HuH-7.5 (cell line): ENCODE measurements around the gene MYO15B.
"Not testable (repeated sequence)": the region's sequence is repeated elsewhere in the genome, so short reads cannot be mapped to it uniquely, and the experiment has no call there.

Source experiments
- DNase-seq: peaks from one replicate; pipeline ENCODE4 v3.0.0; 2011; ENCODE audit warnings: low spot score

Gene MYO15B

DNA sequence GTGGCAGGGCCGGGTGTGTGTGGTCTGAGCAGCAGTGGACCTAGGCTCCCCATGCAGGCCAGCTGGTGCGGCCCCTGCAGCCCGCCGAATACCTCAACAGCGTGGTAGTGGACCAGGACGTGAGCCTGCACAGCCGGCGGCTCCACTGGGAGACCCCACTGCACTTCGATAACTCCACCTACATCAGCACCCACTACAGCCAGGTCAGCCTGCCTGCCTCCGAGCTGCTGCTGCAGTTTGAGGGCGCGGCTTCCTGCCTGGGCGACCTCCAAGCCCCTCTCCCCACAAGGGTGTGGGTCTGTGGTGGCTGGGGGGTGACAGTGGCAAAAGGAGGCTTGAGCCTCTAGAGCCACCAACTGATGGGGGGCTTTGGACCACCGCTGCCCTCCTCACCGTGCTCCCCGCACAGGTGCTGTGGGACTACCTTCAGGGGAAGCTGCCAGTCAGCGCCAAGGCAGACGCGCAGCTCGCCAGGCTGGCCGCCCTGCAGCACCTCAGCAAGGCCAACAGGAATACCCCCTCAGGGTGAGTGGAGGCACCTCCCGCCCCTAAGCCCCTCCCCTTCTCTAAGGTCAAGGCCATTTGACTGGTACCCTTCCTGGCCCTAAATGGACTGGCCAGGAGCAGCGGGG, 37.2 kb downstream of the MYO15B start:
- no peak for DNase-seq

GRCh38 chr17:75625813-75626486, 38.4 kb downstream of the MYO15B start:
- DNase-seq: peak; percentile 92

DNA sequence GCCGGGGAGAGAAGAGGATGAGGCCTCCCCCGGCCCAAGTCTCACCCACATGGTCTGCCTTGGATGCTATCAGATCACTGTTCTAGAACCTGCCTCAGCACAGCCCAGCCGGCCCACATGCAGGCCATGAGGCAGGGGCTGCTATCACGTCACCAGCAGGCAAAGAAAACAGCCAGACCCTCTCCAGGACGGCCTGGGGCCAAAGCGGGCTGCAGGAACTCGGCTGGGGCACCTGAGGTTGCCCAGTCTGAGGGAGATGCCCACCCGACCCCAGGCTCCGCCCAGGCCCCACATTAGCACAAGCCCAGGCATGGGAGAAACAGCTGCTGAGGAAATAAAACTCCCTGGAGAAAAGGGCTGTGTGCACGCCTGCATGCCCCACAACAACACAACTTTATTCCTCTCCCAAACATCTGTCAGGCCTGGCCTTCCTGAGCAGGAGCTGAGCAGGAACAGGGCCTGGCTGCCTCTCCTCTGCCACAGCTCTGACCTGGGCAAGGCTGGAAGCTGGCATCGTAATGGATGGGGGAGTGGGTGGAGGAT, 39.0 kb downstream of the MYO15B start:
- DNase-seq: no peak

GRCh38 chr17:75627094-75627493, 39.5 kb downstream of the MYO15B start:
- no peak for DNase-seq

DNA sequence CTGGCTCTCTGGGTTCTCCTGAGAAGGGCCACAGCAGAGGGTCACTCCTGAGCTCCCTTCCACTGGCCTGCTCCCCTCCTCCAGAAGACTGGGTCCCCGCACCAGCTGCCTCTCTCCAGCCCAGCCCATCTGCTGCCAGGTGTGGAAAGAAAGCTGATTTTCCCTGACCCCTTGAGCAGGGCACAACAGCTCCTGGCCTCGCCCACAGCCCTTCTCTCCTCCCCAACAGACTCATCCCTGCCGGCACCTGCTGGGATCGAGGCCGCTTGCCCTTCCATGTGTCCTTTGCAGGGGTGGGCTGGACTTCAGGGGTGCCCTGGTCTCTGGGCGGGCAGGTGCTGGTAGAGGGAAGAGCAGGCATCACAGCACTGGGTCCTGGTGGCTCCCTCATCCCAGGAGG, 40.8 kb downstream of the MYO15B start:
- no peak for DNase-seq

DNA sequence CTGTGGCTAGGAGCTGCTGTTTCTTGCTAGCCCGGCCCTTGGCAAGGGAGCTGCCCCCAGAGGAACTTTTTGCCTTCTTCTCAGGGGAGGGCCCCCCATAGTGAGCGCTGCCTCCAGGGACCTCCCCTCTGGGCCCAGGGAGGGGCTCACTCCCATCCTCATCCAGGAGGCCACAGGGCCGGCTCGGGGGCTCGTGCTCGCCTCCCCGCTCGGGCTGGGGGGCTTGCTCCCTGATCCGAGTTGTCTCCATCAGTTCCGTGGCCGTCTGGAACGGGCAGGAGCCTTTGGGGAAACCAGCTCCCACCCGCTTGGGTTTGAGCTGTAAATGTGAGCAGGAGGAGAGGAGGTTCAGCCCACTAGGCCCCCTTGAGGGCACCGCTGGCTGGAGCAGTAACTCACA, 41.6 kb downstream of the MYO15B start:
- no peak for DNase-seq

- DNase-seq: no peak
These were observed 42.7 kb downstream of the MYO15B start for GRCh38 chr17:75630071-75630917.

DNA sequence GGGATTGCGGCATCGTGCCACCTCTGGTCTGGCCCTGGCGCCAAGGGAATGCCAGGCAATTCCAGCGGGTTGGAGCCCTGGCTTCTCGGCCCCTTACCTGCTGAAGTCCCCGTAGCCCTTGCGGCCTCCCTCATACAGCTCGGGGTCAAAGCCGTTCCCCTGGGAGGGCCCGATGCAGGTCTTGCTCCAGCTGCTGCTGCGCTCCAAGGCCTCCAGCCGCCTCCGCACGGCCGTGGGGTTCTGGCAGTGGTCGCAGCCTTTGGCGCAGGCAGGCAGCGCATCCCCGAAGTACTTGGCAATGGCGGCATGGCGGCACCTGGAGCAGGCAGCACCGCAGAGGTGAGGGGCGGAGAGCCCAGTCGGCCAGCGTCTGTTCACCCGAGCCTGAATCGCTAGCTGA, 43.8 kb downstream of the MYO15B start:
- no peak for DNase-seq

DNA sequence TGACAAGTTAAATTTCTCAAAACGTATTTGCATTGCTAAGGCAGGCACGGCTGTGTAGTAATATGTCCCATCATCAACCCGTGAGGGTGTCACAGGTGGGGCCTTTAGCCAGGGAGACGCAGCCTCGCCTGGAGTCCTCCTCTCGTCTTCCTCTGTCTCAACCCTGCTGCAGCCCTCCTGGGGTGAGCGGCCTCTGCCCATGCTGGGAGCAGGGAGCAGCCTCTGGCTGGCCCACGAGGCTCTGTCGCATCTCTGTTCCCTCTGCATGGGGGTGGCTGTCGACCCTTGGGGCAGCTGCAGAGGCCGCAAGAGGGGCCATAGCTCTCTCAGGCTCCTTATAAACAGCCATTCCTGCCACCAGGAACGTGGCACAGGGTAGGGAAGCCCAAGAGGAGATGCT, 44.8 kb downstream of the MYO15B start:
- DNase-seq: no peak

DNA sequence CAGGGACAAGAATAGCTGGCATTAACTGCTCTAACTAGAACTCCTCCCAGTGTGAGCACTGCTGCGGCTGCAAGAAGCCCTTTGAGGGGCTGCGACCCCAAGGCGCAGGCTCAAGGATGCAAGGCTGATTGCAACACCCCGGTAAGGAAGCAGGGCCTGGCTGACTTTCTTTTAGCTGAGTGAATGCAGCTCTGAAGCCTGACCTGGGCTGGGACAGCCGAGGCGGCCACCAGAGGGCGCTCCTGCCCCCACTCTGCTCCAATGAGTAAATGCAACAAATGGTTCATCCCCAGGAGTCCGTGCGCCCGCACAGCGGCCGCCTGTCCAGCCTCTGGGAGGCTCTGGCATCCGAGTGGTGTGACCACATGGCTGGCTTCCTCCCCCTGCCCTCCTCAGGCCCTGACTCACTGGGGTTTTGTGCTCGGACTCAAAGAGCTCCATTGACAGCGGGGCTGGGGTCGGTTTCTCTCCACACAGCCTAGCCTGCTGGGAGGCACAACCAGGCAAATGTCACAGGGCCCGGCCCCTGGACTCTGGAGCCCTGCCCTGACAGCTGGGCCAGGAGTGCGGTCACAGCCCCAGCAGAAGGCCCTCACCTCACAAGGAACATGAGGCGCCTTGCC, 45.4 kb downstream of the MYO15B start, which contains the start of gene SMIM5:
Gene SMIM5, plus strand, starts transcription at position 572 of the 623 bp plus-strand sequence. CDS start 6,768 bp downstream, outside the sequence.
- peak; percentile 98 for DNase-seq

DNA sequence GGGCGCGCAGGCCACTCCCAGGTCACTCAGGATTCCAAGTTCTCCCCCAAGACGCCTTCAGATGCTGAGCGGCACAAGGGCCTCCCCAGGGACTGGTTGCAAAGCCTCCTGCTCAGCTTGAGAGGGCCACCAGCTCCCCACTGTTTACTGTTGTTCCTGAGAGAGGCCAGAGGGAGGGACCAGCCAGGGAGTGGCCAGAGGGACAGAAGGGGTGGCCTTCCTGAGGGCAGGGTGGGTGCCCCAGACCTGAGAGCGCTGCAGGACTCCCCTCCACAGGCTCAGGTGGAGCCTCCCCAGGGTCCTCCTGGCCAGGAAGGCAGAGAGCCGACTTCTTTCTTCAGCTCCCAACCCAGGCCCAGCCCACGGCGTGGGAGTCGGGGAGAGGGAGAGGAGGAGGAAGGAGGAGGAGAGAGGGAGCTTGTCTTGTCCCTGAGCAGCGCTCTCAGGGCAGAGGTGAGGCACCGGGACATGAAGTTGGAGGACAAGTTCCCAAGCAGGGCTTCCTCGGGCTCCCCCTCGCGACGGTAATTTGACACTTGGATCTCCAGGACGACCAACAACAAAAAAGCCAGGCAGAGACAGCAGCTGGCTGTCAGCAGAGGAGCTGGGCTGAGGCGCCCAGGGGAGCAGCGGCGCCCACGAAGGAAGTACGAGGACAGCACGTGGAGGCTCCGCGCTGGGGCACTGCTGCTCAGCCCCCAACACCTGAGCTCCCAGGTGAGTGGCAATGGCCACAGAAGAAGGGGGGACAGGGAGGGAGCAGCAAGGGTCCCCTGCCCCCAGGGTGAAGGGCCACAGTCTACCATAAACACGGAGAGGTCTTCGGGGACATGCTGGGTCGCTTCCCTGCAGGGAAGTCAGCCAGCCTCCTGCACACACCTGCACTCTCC, 46.1 kb downstream of the MYO15B start:
- peak; percentile 97 for DNase-seq

DNA sequence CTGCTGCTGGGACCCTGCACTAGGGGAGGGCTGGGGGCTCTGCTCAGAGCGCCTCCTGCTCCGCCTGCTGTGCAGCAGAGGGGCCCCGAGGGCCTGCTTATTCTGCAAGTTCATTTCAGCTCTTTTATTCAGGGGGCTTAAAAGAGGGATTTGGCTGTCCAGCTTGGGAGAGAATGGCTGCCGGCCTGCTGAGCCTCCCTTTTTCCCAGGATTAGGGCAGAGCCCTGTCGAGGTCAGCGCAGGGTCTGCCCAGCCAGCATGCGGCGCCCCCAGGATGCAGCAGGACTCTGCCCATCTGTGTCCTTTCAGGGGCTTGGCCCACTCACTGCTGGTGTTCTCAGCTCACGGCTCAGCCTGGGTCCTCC, 46.8 kb downstream of the MYO15B start:
- DNase-seq: no peak

DNA sequence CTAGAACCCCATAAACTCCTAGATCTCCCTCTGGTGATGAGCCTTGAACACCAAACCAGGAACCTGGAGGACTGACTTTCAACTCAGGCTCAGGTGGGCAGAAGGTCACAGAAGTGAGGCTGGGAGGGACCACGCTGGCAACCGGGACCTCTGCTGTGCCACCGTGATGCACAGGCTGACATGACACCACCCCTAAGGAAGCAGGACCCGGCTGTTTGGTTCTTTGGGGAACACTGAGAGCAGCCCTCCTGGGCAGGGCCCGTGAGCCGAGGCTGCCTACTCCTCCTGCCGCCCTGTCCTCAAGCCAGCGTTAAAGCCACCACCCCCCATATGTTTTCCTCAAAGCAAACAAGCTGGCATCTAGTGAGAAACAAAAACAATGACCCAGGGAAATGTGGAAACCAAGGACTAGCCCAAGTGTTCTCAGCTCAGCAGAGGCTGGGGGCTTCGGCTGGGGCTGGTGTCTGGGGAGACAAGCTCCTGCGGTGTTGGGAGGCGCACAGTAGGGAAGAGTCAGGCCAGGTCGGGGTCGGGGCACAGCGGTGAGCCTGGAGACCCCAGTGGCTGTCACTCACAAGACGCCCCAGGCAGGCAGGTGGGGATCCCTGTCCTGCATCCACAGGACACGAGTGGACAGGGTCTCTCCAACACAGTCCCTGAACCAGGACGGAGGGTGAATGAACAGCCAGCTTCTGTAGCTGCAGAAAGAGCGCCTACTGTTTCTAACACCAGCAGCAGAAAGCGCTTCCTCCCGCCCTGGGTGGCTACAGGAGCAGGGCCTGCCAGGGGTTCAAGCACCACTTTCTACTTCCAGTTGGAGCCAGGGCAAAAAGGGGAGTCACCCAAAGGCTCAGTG, 47.4 kb downstream of the MYO15B start:
- DNase-seq: no peak

DNA sequence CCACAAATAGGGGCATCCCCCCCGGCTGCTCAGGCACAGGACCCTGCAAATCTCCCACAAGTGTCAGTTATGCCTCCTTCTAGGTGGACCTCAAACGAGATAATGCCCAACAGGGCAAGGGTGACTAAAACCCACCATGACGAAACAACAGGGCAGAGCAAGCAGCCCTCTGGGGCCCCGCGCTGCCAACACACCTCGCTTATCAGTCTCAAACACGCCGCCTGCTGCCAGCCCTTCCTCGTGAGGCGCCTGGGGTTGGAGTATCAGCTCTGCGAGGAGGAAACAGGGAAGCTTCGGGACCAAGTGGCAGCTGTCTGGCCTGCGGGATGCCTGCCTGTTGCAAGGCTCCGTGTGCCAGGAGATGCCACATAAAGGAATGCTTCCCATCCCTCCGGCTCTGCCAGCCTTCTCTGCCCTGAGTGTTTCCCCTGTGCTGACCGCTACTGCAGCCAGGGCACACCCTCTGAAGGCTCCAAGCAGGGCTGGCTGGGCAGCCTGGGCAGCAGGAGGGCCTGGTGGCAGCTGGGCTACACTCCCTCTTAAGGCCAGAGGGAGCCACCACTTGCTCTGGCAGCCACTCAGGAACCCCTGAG, 48.1 kb downstream of the MYO15B start:
- peak; percentile 5 for DNase-seq

DNA sequence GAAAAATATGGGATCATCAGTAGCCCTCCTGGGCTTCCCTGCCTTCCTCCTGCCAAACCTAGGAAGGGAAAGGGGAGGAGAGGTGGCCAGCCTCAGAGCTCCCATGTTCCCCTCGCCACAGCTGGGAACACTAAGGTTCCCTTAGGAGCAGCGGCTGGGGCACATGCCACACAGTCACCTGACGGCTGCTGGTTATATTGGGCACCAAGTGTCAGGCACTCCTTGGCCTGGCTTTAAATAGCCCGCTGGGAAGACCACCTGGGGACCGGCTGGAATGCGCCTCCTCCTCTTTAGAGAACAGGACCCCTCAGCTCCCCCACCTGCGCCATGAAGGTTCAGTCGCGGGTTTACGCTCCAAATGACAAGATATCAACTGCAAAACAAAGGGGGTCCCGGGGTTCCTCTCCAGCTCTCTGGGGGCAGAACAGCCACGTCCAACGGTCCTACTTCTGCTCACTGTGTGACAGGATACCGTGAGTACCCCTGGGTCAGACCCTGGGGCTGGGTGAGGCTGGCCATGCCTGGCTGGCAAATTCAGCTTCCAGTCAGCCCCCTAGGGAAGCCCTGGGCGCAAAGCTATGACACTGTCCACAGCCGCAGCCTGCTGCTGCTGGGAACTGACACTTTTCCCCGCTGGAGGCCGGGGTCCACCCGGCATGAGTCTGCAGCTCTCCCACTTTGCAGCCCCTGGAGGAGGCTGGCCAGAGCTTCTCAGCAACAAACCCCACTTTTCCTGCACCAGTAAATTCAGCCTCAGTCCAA, 49.0 kb downstream of the MYO15B start:
- DNase-seq: peak; percentile 3

DNA sequence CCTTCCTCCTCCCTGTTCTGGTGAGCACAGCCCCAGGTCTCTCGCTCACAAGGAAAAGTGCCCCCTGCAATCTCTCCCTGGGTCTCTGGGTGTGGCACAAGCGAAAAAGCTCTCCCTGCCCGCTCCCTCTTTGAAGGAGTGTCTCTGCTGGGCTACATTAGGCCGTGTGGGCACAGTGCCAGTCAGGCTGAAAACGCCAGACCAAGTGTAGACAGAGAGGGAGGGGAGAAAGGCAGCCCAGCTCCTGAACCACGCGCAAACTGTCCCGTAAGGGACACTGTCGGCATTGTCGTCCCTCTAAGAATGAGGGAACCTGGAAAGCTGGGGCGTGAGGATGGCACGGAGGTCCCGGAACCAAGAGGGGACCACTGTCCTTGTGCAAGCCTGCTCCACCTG, 49.5 kb downstream of the MYO15B start:
- no peak for DNase-seq

DNA sequence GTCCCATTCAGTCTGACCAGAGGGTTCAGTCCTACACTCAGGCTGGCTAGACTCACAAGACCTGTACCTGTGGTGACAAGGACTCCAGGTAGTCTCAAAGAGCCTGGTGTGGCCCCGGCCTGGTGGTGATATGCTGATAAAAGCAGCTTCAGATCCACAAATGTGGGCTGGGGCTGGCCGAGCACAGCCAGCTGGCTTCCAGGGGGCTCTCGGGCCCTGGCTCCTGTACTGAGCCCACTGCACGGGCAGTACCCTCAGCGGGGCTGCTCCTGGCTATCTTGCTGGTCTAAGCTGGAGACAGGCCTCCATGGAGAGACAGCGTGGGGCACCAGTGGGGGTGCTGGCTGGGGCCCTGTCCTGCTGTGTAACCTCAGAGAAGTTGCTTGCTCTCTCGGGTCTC, 50.0 kb downstream of the MYO15B start:
- peak; percentile 3 for DNase-seq

DNA sequence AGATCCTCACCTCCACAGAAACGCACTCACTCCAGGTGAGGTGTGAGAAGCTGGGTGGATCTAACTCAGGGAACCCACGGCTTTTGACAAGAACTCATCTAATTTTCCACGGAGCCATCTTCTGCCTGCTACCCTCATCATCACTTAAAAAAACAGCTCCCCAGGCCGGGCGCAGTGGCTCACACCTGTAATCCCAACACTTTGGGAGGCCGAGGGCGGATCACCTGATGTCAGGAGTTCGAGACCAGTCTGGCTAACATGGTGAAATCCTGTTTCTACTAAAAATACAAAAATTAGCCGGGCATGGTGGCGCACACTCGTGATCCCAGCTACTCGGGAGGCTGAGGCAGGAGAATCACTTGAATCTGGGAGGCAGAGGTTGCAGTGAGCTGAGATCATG, 50.4 kb downstream of the MYO15B start:
- DNase-seq: not testable (repeated sequence)

DNA sequence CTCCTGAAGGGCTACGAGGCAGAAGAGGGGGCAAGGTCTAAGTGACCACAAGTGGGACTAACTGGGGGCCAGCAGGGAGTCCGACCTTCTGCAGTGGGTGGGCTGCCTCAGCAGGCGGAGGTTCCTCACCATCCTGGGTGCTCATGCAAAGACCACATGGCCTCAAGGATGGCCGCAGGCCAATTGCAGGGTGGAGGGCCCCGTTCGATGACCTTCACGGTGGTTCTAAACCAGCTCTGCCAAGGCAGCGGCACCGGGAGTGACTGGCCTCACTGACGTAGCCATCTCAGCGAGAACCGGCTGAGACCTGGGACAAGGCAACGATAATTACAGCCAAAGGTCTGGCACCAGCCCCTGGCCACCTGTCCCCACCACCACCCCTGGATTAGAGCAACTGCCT, 51.3 kb downstream of the MYO15B start:
- DNase-seq: no peak
